Motor neuron (in vitro differentiated cells): ENCODE data around the gene PDE1A. TPM values are rescaled to one million over a fixed set of nuclear protein-coding genes. Genes with fewer than 3 reads are reported as not detected.
"Not testable (repeated sequence)": the region's sequence is repeated elsewhere in the genome, so short reads cannot be mapped to it uniquely, and the experiment has no call there.

Source experiments
- ATAC-seq, 8 experiments: fragments of 200-7000 bp; cut with Tn5 transposase; replicated peaks in 6 of 8; 2 replicates each; pipeline ENCODE4 v1.8.0; 2021; ENCODE audit warnings: mild to moderate bottlenecking in 8 of 8, moderate library complexity in 8 of 8
- H3K27ac ChIP-seq, 2 donors: fragments of 250-450 bp; sonication (Bioruptor Pico); 2 replicates each; pipeline ENCODE4 v1.9.0; 2021; ENCODE audit warnings: antibody characterized with exemption in 2 of 2, mild to moderate bottlenecking in 2 of 2, moderate library complexity in 1 of 2
- H3K4me1 ChIP-seq, 2 donors: fragments of 250-450 bp; sonication (Bioruptor Pico); replicated peaks in 1 of 2; 2 replicates each; pipeline ENCODE4 v1.6.1; 2021; ENCODE audit warnings: antibody characterized with exemption in 2 of 2, mild to moderate bottlenecking in 2 of 2, moderate library complexity in 1 of 2
- H3K4me3 ChIP-seq, 5 donors: fragments of 250-450 bp; sonication (Bioruptor Pico); 2 replicates each; pipeline ENCODE4 v1.9.0; 2021; ENCODE audit warnings: antibody characterized with exemption in 5 of 5, mild to moderate bottlenecking in 5 of 5, moderate library complexity in 4 of 5
- WGBS, 10 experiments: fragments of 450-650 bp; shearing (Covaris generic); methylation state at CpG; one replicate each; pipeline ENCODE4 v1.0.0; 2022; 5-methylcytosine and 5-hydroxymethylcytosine counted together
- in situ Hi-C, 9 experiments: fragments of 400-800 bp; cut with MboI; loops; one replicate each; pipeline ENCODE4 v1.15.0; 2021; ENCODE audit warnings: low sequenced_read_pairs in 9 of 9, low pct_unique_long_range_greater_than_20kb in 2 of 9; ENCODE audit not compliant: unreplicated experiment in 9 of 9
- total RNA-seq, 8 experiments: library from RNA; unstranded; fragments of 300-600 nt; gene quantifications; 2 replicates each; pipeline versions ENCODE4 v1.2.3 to v1.2.4, GENCODE V29; 2022

Gene PDE1A
- total RNA-seq, 8 experiments from 2014 or later: 0.77 to 20.0 (median 7.2) TPM

DNA sequence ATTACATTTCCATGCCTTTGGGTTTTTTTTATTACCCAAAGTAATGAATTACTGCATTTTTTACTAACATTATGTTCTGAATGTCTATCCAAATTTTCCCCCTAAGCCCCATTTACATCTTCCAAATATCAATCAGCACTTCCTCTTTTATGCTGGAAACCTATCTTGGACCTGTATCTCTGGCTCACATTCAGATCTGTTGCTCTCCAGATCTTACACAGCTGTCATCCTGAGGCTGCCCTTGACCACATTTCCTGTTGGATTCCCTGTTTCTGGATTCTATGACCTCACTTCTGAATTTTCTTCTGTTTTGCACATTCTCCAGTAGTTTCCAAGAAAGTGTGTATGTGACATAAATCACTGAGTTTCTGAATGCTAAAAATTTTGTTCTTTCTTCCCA, 146.7 kb downstream of the PDE1A start:
- no peak overlapping the region for H3K4me3 ChIP-seq
- no peaks in the 10 kb centered on the region for H3K4me1 ChIP-seq
- in situ Hi-C loops: no loop called here
- ATAC-seq: peak in 1 of 8 experiments; percentile 55
- H3K27ac ChIP-seq: no peak overlapping the region

DNA sequence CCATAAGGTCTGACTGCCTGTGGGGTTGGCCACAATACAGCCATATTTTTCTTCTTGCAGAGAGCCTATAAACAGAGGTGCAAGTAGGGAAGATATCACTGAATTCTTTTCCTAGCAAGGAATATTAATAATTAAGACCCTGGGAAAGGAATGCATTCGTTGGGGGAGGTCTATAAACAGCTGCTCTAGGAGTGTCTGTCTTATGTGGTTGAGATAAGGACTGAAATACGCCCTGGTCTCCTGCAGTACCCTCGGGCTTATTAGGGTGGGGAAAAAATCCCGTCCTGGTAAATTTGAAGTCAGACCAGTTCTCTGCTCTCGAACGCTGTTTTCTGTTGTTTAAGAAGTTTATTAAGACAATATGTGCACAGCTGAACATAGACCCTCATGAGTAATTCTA, 150.2 kb downstream of the PDE1A start:
- H3K4me3 ChIP-seq, H3K4me1 ChIP-seq, ATAC-seq, in situ Hi-C loops, H3K27ac ChIP-seq: not testable (repeated sequence)
- WGBS, 10 experiments: 0 to 90% (median 46%) methylated on average over 2 to 6 of the region's 6 CpGs; no CpG with 5 or more reads in 3 of the 10 experiments

DNA sequence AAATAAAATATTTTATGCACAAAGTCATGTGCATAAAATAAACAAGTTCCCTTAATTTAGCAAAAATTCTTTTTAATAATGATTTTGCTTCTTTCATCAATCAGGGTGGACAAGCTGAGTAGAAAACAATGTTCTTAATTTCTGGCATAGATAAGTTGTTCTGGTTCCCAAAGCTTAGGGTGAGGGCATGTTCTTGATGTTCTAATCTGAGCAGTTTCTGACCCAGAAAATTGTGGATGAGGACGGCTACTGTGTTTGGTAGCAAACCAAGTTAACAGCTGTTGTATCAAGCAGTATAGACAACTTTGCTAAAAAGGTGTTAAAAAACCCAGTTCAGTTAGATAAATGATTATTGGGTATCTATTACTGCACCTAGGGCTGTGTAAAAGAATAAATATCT, 158.9 kb downstream of the PDE1A start:
- Histone ChIP-seq H3K4me3 (no peak overlapping the region), H3K27ac (no peak overlapping the region), H3K4me1 (no peaks in the 10 kb centered on the region)
- 0 to 100% (median 81%) methylated on average over 1 of the region's 1 CpG; no CpG with 5 or more reads in 2 of the 10 experiments for WGBS, 10 experiments
- ATAC-seq: no peak
- in situ Hi-C loops: no loop called here

DNA sequence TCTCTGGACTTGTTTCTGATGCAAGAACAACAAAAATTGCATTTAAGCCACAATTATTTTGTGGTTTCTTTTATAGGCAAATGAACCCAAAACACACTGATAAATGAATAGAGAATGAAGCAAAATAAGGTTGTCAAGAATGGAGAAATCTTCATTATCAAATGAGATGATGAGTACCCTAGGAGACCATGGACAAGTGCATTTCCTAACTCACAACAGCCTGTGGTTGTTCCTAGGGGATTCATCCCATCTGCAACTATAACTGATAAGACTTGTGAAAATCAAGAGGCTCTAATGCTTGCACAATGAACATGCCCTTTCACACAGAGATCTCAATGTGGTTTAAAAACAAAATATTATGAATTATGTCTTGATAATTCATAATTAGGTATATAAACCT, 159.9 kb downstream of the PDE1A start:
- in situ Hi-C loops: no loop called here
- ATAC-seq: no peak
- no peaks in the 10 kb centered on the region for H3K4me1 ChIP-seq
- H3K4me3 ChIP-seq: no peak overlapping the region
- no peak overlapping the region for H3K27ac ChIP-seq

DNA sequence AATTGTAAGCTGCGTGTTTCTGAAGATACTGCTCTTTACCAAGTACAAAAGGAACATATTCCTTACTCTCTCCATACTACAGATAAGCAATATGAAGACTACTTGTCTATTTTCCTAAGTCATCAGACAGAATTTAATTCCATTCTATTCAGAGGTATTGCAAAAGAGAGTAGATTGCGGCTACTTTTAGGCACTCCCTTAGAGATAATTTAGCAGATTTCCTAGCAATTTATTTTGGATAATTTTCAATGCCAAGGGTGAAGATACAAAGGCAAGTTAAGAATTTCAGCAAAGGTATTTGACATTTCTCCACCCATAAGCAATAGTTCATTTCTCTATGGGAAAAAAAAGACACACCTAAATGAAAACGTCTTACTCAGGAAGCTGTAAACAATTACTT, 161.1 kb downstream of the PDE1A start:
- 44 to 100% (median 89%) methylated on average over 2 to 3 of the region's 3 CpGs for WGBS, 10 experiments
- Histone ChIP-seq H3K27ac (no peak overlapping the region), H3K4me3 (no peak overlapping the region), H3K4me1 (no peaks in the 10 kb centered on the region)
- ATAC-seq: no peak
- in situ Hi-C loops: no loop called here

DNA sequence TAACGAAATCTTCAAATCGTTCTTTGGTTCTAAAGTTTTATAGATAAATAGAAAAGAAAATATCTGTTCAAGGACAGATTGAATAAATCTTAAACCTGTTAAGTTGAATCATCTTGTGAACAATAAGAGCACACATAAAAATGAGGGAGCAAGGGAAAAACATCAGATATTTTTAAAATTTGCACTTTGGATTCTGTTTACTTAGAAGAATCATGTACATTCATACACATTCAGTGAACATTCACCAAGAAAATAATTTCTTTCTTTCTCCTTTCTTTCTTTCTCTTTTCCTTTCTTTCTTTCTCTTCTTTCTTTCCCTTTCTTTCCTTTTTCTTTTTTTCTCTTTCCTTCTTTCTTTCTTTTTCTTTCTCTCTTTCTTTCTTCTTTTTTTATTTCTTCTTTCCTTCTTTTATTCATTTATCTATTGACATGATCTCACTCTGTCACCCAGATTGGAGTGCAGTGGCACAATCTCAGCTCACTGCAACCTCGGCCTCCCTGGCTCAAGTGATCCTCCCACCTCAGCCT, 164.9 kb downstream of the PDE1A start:
- Histone ChIP-seq H3K4me1 (peaks cover 0 to 3% of the 10 kb centered on the region in 2 donors), H3K4me3 (no peak overlapping the region), H3K27ac (no peak overlapping the region)
- ATAC-seq: no peak
- in situ Hi-C loops: no loop called here
- 18 to 98% (median 92%) methylated on average over 3 of the region's 3 CpGs for WGBS, 10 experiments

DNA sequence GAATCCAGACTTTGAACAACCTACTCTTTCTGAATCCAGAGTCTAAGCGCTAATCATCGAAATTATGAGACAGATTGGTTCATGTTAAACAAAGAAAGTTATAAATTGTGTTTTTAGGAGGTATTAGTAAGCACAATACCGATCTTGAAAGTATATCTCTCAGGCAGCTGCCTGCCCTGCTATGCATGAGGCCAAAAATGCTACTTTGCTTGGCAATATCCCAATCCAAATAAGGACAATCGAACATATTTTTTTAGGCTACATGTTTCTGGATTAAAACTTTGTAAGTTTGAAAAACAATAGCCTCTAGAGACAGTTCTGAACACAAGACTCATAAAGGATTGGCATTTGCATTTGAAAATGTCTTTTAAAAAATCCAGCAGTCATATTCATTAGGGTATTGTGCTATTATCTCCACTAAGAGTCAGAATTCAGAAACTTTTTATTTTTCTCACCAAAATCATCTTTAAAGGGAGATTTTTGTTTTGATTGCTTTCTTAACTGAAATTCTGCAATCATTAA, 167.1 kb downstream of the PDE1A start:
- H3K27ac ChIP-seq: no peak overlapping the region

DNA sequence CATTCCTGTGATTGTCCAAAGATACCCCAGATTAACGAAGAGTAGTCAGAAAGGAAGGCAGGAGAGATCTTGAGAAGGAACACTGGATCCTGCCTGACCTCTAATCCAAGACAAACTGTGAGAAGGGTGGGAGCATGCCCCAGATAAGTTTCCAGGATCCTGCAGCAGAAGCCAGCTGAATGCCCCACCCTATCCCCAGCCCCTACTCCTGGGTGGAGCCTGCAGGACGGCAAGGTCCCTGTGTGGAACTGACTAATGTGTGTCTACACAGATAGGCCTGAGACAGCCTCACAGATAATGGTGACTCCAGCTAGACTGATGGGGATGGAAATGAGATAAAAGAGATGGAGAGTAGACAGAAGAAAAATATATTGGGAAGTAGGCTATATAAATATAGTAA, 174.3 kb downstream of the PDE1A start:
- ATAC-seq: peak in 1 of 8 experiments; percentile 34
- in situ Hi-C loops: no loop called here
- Histone ChIP-seq H3K4me3 (no peak overlapping the region), H3K4me1 (no peaks in the 10 kb centered on the region), H3K27ac (no peak overlapping the region)
- 50 to 100% (median 76%) methylated on average over 1 to 2 of the region's 2 CpGs for WGBS, 10 experiments

More for the DNA sequence above, 167.1 kb downstream of the PDE1A start:
- no peak overlapping the region for H3K4me3 ChIP-seq
- ATAC-seq: no peak
- WGBS, 10 experiments: 43 to 100% (median 82%) methylated on average over 1 to 4 of the region's 4 CpGs
- peaks cover 0 to 3% of the 10 kb centered on the region in 2 donors for H3K4me1 ChIP-seq
- in situ Hi-C loops: no loop called here

DNA sequence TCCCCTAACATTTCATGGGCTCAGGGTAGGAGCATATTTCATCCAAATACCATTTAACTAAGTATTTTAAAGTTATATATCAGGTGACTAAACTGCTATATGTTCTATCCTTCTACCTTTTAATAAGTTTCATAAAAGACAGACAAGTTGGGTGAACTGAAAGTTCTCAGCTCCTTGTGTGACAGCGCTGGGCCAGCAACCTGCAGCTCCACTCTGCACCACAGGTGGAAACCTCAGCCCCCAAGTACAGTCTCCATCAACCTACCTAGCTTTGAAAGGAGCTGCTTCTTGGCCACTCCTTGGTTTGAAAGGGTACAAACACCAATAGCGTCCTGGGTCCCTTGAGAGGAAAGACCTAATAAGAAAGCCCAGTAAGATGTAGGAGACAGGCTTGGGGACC, 177.9 kb downstream of the PDE1A start:
- Histone ChIP-seq H3K27ac (no peak overlapping the region), H3K4me1 (no peaks in the 10 kb centered on the region), H3K4me3 (no peak overlapping the region)
- in situ Hi-C loops: no loop called here
- no peak for ATAC-seq
- WGBS, 10 experiments: 66 to 100% (median 83%) methylated on average over 1 to 2 of the region's 2 CpGs; no CpG with 5 or more reads in 4 of the 10 experiments

DNA sequence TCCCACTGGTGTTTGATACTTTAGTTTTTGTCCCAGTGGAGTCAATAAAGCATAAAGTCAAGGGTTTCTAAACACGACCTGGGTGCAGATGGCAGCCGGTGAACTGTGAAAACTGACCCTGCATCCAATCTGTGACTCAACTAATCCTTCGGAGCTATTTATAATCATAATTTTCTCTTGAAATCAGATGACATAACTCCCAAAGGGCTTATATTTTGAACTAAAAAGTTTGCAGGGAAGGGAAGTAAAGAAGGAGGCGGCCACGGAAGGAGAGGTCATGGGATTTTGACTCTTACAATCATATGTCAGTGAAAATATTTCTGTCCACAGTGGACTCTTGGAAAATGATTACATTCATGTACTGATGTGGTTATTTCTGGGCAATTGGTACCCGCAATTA, 178.5 kb downstream of the PDE1A start:
- H3K4me3 ChIP-seq: no peak overlapping the region
- no peaks in the 10 kb centered on the region for H3K4me1 ChIP-seq
- no peak for ATAC-seq
- H3K27ac ChIP-seq: no peak overlapping the region
- in situ Hi-C loops: no loop called here
- WGBS, 10 experiments: 36 to 96% (median 76%) methylated on average over 3 to 6 of the region's 6 CpGs; no CpG with 5 or more reads in 2 of the 10 experiments

DNA sequence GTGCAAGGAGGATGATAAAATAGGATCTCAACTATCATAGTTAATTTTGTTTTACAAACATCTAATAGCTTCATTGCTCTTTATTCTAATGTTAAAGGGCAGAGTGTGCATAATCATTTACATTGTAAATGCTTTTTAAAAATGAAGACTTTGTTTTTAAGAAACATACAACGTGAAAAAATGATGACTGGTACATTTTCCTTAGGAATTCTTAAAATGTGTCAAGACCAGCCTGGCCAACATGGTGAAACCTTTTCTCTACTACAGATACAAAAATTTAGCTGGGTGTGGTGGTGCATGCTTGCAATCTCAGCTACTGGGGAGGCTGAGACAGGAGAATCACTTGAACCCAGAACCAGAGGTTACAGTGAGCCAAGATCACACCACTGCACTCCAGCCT, 179.0 kb downstream of the PDE1A start:
- 0 to 100% (median 56%) methylated on average over 1 of the region's 1 CpG; no CpG with 5 or more reads in 1 of the 10 experiments for WGBS, 10 experiments
- H3K4me1 ChIP-seq: no peaks in the 10 kb centered on the region
- ATAC-seq: no peak
- in situ Hi-C loops: no loop called here
- H3K4me3 ChIP-seq: no peak overlapping the region
- H3K27ac ChIP-seq: no peak overlapping the region

DNA sequence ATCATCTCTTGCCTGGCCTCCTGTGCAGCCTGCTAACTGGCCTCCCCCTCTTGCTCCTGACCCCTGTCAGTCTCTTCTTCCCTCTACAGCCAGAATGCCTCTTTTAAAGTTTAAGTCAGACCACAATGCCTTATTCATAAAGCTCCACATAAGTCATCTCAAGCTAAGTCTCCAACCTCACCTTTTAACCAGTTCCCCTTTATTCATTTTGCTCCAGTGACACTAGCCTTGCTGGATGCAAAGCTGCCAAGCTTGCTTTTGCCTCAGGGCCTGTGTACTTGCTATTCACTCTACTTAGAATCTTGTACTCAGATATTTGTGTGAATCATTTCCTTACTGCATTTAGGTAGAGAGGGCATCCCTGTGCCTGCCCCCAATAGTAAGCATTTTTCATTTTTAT, 180.9 kb downstream of the PDE1A start:
- Histone ChIP-seq H3K4me3 (no peak overlapping the region), H3K4me1 (no peaks in the 10 kb centered on the region), H3K27ac (no peak overlapping the region)
- ATAC-seq: no peak
- in situ Hi-C loops: no loop called here

DNA sequence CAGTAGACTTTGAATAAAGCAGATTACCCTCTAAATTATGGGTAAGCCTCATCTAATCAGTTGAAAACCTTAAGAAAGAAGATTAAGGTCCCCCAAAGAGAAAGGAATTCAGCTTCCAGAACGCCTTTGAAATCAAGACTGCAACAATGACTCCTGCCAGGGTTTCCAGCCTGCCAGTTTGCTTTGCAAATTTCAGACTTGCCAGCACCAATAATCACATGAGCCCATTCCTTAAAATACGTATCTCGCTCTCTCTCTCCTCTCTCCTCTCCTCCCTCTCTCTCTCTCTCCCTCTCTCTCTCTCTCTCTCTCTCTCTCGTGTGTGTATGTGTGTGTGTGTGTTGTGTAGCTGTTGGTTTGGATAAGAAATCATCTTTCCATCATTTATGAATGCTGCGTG, 184.2 kb downstream of the PDE1A start:
- no peak for ATAC-seq
- Histone ChIP-seq H3K4me3 (no peak overlapping the region), H3K27ac (no peak overlapping the region), H3K4me1 (no peaks in the 10 kb centered on the region)
- WGBS, 10 experiments: 30 to 83% (median 64%) methylated on average over 1 to 5 of the region's 5 CpGs; no CpG with 5 or more reads in 4 of the 10 experiments
- in situ Hi-C loops: no loop called here

DNA sequence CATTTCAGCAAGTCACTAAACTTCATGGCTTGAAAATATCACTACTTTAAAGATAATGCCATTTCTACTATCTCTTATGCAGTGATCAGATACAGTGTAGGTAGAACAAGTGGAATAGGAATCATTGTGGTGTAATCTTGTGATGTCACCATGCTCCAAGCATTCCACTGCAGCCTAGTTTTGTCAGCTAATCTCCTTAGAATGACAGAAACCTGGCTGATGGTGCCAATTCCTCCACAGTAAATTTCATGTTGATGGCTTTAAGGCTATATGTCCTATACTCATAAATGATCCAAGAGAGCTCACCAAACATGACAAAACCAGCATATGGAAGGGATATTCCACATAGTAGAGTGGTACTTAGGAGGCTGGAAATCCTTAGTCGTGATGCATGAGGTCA, 184.9 kb downstream of the PDE1A start:
- Histone ChIP-seq H3K4me1 (no peaks in the 10 kb centered on the region), H3K4me3 (no peak overlapping the region), H3K27ac (no peak overlapping the region)
- in situ Hi-C loops: no loop called here
- 50 to 100% (median 94%) methylated on average over 1 of the region's 1 CpG; no CpG with 5 or more reads in 2 of the 10 experiments for WGBS, 10 experiments
- ATAC-seq: no peak
